HG02678 (cell line): ENCODE results near the gene PPP2CA.
A peak's percentile ranks its signal among the peaks of the same experiment; 100 is the strongest.
"Not testable (repeated sequence)": the region's sequence is repeated elsewhere in the genome, so short reads cannot be mapped to it uniquely, and the experiment has no call there.

Experiments used
- ATAC-seq: cut with Tn5 transposase; IDR thresholded peaks from one replicate; pipeline ENCODE4 v1.9.1; 2021; ENCODE audit warnings: mild to moderate bottlenecking, moderate library complexity; ENCODE audit not compliant: unreplicated experiment

PPP2CA gene

DNA sequence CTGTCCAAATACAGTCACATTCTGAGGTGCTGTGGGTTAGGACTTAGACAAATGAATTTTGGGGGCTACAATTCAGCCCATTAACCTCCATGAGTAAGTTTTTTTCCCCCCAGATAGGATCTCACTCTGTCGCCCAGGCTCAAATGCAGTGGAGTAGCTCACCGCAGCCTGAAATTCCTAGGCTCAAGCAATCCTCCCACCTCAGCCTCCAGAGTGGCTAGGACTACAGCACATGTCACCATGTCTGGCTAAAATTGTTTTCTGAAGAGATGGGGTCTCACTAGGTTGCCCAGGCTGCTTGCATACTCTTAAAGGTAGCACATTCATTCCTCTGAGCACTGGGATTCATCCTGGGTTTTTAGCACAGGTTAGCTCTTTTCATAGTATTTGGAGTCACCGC, 22.2 kb downstream of the PPP2CA start:
- ATAC-seq = no peak

GRCh38 chr5:134195666-134196065, 30.2 kb downstream of the PPP2CA start:
- ATAC-seq = no peak

- no peak for ATAC-seq
These were observed 36.8 kb downstream of the PPP2CA start for GRCh38 chr5:134189031-134189430.

- no peak for ATAC-seq
These were observed 37.8 kb downstream of the PPP2CA start for GRCh38 chr5:134188092-134188491.

- ATAC-seq = peak; percentile 74
These were observed 41.4 kb downstream of the PPP2CA start for GRCh38 chr5:134184155-134185135.

- no peak for ATAC-seq
These were observed 42.4 kb downstream of the PPP2CA start for GRCh38 chr5:134183481-134183880.

DNA sequence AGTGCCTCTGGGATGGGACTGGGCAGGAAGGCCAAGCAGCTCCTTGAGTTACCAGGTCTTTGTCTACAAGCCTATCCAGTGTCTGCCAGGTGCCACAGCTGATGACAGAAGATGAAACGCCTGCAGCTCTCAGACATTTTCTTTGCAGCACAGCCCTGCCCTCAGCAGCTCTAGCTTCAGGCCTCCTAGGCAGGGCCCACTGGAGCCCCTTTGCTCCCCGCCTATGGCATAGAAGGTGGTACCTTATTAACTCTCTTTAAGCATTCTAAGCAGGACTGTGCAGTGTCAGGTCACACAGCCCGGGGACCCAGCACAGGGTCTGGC, 47.8 kb downstream of the PPP2CA start:
- ATAC-seq = no peak

- peak; percentile 5 for ATAC-seq
These were observed 48.3 kb downstream of the PPP2CA start for GRCh38 chr5:134177369-134178095.

- peak; percentile 70 for ATAC-seq
These were observed 49.1 kb downstream of the PPP2CA start, which contains the start of gene SKP1 for GRCh38 chr5:134176511-134177368. Gene SKP1, minus strand, starts transcription at chr5:134176950. Its CDS starts 2,928 bp downstream, at chr5:134174022.

DNA sequence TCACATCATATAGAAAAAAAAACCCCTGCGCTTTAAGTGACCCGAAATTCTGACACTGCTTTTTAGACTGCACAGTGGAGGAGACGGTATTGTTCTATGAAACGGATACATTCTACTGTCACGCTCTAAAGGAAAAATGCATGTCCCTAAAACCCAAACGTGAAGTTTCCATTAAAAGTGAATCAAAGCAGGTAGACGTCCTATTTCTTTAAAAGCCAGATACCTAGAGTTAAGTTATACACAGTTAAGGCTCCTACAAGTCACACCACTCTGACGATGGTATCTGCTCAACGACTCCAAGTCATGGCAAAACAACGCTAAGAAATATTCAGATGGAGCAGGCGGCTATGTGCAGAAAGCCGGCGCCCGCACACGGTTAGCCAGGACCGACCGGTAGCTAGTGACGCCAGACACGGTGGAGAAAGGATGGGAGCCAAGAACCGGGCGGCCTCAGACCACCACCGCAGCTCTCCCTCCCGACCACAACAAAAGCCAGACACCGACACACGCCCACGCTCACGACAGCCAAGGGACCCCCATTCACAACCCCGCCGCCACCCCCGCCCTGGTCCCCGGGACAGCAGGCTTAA, 49.9 kb downstream of the PPP2CA start:
- no peak for ATAC-seq

GRCh38 chr5:134174841-134175839, 50.7 kb downstream of the PPP2CA start:
- no peak for ATAC-seq

GRCh38 chr5:134171972-134172371, 53.9 kb downstream of the PPP2CA start:
- no peak for ATAC-seq

DNA sequence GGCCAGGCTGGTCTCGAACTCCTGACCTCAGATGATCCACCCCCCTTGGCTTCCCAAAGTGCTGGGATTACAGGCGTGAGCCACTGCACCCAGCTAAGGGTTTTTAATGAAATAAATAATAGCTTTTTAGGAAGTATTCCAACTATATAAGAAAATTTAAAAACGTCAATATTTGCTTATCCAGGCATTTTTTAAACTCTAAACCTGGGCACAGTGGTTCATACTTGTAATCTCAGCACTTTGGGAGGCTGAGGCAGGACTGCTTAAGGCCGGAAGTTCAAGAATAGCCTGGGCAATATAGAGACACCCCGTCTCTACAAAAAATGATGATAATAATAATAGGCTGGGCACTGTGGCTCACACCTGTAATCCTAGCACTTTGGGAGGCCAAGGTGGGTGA, 63.3 kb downstream of the PPP2CA start:
- ATAC-seq = no peak

DNA sequence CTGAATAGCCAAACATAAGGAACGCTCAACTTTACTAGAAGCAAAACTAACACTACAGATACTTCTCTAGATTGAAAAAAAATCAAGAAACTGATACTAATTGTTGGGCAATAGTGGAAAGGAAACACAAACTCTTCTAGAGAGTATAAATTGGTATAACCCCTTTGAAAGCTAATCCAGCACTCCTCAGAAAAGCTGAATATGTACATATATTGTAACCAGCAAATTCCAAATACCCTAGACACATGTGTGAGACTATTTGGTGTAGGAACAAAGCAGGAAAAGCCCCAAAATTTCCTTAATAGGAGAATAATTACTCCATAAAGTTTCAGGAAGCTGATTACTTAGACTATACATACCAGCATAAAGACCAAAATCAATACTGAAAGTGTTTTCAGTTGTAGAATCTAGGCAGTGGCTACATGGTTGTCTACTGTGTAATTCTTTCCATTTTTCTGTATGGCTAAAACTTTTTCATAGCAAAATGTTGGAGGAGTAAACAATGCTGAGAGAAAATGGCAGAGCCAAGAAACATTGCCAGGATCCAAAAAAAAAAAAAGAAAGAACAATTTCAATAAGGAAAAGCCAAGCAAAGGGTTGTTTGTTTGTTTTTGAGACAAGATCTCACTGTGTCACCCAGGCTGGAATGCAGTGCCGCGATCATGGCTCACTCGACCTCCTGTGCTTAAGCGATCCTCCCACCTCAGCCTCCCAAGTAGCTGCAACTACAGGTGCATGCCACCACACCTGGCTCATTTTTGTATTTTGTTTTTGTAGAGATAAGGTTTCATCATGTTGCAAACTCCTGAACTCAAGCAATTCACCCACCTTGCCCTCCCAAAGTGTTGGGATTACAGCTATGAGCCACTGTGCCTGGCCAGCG, 64.1 kb downstream of the PPP2CA start:
- ATAC-seq = no peak

DNA sequence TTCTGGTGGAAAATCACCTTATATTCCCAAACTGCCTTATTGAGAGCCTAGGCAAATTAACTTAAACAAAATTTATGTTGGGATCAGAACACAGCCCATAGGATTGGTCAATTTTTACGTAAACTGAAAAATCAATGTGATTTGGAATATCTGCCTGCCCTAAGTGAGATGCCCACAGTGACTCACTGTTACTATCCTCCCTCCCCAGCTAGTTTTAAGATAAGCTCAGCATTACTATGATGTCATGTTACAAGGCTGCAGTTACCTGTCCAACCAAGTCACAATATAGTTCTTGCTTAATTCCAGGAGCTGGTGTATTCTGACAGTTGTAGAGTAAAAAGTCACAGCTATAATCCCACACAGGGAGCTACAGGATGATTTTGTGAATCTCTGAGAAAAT, 72.2 kb downstream of the PPP2CA start:
- ATAC-seq = no peak

GRCh38 chr5:134153241-134153640, 72.6 kb downstream of the PPP2CA start:
- ATAC-seq = no peak

DNA sequence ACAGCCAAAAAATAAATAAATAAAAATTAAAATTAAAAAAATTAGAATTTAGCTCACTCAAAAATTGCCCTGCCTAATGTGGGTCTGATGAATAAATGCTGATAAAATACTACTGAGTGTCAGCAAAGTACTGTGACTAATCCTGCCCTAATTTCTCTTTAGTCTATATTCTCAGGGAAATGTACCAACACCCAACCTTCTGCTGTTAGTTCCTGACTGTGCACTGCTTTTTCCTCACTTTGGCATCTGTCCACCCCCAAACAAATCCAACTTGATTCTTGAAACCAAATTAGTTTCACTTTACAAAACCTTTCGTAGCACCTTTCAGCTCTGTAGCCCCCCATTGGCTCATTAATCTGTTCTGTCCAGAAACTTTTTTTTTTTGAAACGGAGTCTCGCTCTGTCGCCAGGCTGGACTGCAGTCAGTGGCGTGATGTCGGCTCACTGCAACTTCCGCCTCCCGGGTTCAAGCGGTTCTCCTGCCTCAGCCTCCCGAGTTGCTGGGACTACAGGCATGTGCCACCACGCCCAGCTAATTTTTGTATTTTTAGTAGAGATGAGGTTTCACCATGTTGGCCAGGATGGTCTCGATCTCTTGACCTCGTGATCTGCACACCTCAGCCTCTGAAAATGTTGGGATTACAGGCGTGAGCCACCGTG, 73.6 kb downstream of the PPP2CA start:
- not testable (repeated sequence) for ATAC-seq

DNA sequence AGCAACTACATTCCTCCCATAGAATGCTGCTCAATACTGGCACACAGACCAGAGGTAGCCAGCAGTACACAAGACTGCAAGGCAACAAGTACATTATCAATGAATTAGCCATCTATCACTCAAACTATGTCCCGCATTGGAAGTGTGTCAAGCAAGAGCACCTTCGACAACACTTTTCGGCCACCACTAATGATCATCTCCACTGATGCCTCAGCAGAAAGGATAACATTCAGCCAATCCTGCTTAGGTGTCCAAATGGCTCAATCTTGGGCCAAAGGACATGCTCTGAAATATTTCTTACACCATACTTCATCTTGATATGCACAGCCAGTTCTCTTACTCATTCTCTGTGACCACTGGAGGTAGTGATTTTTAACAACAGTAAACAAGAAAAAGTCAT, 74.2 kb downstream of the PPP2CA start:
- no peak for ATAC-seq
